Stomach (tissue), 4 donors: Measurements from ENCODE around the gene UBQLN4.
A peak's percentile ranks its signal among the peaks of the same experiment; 100 is the strongest.

ENCODE experiments used
- EP300 ChIP-seq: sonication (generic); formaldehyde crosslinking; IDR thresholded peaks from one replicate; pipeline ENCODE4 v1.6.1; 2017; ENCODE audit warnings: antibody characterized with exemption
- POLR2A ChIP-seq, 4 donors: fragments of 450-650 bp; IDR thresholded peaks; one replicate each; pipeline ENCODE4 v1.6.1; 2016; ENCODE audit warnings: antibody characterized with exemption in 4 of 4, control low read depth in 2 of 4, mild to moderate bottlenecking in 1 of 4, moderate library complexity in 1 of 4
- POLR2AphosphoS5 ChIP-seq, 3 donors: sonication (generic); formaldehyde crosslinking; IDR thresholded peaks; one replicate each; pipeline ENCODE4 v1.6.1; 2016; ENCODE audit warnings: antibody characterized with exemption in 3 of 3
- TF ChIP-seq, protein P1 (sequence below), 7 experiments: fragments of 450-650 bp in 4 of 7; fragments of 200-600 bp in 3 of 7; sonication (generic) in 3 of 7; IDR thresholded peaks; one replicate each; pipeline ENCODE4 v1.5.1; 2016 to 2019; ENCODE audit warnings: antibody characterized with exemption in 7 of 7, control low read depth in 2 of 7, mild to moderate bottlenecking in 1 of 7

DNA sequence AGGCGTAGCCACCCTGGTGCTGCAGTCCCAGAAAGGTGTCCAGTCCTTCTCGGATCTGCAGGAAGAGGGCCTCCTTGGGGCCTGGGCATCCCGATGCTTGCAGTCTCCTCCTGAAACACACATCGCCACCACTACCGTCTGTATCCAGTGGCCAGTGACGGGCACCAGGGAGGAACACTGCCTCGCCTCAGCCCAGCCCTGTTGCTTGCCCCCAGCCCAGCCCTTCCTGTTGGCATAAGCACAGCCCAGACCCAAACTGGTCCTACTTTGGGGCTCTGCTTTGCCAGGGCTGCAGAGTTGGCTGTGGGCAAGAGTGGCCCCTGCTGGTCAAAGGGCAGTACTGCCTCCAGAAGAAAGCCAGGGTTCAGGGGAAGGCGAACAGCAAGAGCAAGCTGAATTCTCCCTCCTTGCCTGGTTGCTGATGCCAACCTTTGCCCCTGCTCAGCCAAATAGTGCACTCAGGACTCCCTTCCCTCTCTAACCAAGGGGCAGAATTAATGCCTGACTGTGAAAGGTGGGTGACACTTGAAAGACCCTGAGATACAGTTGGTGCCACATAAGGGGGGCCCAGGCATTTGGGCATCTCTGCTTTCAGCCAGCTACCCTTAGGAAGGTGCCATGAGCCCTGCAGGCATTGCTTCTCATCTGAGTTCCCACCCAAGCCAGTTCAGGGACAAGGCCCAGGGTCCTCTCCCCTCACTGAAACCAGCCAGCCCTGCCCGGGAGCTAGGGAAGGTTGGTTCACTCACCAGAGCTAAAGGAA lies 64.2 kb downstream of the UBQLN4 start:
- TF ChIP-seq POLR2A (IDR thresholded peaks at IDR 0.05) (no peak), EP300 (no peak), POLR2AphosphoS5 (IDR thresholded peaks at IDR 0.05) (peak in 2 of 3 donors; percentile 13 to 81)
- TF ChIP-seq, protein P1, sequence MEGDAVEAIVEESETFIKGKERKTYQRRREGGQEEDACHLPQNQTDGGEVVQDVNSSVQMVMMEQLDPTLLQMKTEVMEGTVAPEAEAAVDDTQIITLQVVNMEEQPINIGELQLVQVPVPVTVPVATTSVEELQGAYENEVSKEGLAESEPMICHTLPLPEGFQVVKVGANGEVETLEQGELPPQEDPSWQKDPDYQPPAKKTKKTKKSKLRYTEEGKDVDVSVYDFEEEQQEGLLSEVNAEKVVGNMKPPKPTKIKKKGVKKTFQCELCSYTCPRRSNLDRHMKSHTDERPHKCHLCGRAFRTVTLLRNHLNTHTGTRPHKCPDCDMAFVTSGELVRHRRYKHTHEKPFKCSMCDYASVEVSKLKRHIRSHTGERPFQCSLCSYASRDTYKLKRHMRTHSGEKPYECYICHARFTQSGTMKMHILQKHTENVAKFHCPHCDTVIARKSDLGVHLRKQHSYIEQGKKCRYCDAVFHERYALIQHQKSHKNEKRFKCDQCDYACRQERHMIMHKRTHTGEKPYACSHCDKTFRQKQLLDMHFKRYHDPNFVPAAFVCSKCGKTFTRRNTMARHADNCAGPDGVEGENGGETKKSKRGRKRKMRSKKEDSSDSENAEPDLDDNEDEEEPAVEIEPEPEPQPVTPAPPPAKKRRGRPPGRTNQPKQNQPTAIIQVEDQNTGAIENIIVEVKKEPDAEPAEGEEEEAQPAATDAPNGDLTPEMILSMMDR (IDR thresholded peaks at IDR 0.05), result peak in 6 of 7 experiments; percentile 75 to 99 (median 98)
